Measurements from ENCODE around the gene HOXC6. TPM values are rescaled to one million over a fixed set of nuclear protein-coding genes. Genes with fewer than 3 reads are reported as not detected.
A peak's percentile ranks its signal among the peaks of the same experiment; 100 is the strongest.

The HOXC6 gene
- total and polyA plus RNA-seq, 9 of the 15 experiments (the other 6 are each of a cell fraction or from before 2014, with no cell fraction given): 0.06 to 4.0 (median 1.4) TPM

- TF ChIP-seq, protein P1, sequence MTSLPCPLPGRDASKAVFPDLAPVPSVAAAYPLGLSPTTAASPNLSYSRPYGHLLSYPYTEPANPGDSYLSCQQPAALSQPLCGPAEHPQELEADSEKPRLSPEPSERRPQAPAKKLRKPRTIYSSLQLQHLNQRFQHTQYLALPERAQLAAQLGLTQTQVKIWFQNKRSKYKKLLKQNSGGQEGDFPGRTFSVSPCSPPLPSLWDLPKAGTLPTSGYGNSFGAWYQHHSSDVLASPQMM (CRISPR knock-in tag; IDR thresholded peaks at IDR 0.05): no peak
- TF ChIP-seq BRD9 (IDR thresholded peaks at IDR 0.05; ENCODE audit: low read depth, partially characterized antibody) (no peak), MTA2 (IDR thresholded peaks at IDR 0.05; ENCODE audit: low read depth) (no peak), ZC3H4 (CRISPR knock-in tag; IDR thresholded peaks at IDR 0.05; ENCODE audit: borderline replicate concordance) (no peak), CAMTA2 (CRISPR knock-in tag; conservative IDR thresholded peaks at IDR 0.05) (no peak), ARID2 (IDR thresholded peaks at IDR 0.05) (no peak), HMG20B (CRISPR knock-in tag; IDR thresholded peaks at IDR 0.05) (no peak), ARID1B (IDR thresholded peaks at IDR 0.05) (no peak), RERE (CRISPR knock-in tag; IDR thresholded peaks at IDR 0.05; ENCODE audit: borderline replicate concordance) (0 out of 2 replicates have a peak, but pooled peaks have one; percentile 26), ZNF551 (CRISPR knock-in tag; IDR thresholded peaks at IDR 0.05) (no peak)
- TF ChIP-seq, protein P2, sequence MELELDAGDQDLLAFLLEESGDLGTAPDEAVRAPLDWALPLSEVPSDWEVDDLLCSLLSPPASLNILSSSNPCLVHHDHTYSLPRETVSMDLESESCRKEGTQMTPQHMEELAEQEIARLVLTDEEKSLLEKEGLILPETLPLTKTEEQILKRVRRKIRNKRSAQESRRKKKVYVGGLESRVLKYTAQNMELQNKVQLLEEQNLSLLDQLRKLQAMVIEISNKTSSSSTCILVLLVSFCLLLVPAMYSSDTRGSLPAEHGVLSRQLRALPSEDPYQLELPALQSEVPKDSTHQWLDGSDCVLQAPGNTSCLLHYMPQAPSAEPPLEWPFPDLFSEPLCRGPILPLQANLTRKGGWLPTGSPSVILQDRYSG (tag; conservative IDR thresholded peaks at IDR 0.05; ENCODE audit: low read depth): no peak
- TF ChIP-seq, protein P3, sequence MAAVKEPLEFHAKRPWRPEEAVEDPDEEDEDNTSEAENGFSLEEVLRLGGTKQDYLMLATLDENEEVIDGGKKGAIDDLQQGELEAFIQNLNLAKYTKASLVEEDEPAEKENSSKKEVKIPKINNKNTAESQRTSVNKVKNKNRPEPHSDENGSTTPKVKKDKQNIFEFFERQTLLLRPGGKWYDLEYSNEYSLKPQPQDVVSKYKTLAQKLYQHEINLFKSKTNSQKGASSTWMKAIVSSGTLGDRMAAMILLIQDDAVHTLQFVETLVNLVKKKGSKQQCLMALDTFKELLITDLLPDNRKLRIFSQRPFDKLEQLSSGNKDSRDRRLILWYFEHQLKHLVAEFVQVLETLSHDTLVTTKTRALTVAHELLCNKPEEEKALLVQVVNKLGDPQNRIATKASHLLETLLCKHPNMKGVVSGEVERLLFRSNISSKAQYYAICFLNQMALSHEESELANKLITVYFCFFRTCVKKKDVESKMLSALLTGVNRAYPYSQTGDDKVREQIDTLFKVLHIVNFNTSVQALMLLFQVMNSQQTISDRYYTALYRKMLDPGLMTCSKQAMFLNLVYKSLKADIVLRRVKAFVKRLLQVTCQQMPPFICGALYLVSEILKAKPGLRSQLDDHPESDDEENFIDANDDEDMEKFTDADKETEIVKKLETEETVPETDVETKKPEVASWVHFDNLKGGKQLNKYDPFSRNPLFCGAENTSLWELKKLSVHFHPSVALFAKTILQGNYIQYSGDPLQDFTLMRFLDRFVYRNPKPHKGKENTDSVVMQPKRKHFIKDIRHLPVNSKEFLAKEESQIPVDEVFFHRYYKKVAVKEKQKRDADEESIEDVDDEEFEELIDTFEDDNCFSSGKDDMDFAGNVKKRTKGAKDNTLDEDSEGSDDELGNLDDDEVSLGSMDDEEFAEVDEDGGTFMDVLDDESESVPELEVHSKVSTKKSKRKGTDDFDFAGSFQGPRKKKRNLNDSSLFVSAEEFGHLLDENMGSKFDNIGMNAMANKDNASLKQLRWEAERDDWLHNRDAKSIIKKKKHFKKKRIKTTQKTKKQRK (IDR thresholded peaks at IDR 0.05; ENCODE audit: borderline replicate concordance, low read depth, low read length): no peak
- TF ChIP-seq, protein P4, sequence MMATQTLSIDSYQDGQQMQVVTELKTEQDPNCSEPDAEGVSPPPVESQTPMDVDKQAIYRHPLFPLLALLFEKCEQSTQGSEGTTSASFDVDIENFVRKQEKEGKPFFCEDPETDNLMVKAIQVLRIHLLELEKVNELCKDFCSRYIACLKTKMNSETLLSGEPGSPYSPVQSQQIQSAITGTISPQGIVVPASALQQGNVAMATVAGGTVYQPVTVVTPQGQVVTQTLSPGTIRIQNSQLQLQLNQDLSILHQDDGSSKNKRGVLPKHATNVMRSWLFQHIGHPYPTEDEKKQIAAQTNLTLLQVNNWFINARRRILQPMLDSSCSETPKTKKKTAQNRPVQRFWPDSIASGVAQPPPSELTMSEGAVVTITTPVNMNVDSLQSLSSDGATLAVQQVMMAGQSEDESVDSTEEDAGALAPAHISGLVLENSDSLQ (IDR thresholded peaks at IDR 0.05): no peak
- TF ChIP-seq, protein P5, sequence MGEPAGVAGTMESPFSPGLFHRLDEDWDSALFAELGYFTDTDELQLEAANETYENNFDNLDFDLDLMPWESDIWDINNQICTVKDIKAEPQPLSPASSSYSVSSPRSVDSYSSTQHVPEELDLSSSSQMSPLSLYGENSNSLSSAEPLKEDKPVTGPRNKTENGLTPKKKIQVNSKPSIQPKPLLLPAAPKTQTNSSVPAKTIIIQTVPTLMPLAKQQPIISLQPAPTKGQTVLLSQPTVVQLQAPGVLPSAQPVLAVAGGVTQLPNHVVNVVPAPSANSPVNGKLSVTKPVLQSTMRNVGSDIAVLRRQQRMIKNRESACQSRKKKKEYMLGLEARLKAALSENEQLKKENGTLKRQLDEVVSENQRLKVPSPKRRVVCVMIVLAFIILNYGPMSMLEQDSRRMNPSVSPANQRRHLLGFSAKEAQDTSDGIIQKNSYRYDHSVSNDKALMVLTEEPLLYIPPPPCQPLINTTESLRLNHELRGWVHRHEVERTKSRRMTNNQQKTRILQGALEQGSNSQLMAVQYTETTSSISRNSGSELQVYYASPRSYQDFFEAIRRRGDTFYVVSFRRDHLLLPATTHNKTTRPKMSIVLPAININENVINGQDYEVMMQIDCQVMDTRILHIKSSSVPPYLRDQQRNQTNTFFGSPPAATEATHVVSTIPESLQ (CRISPR knock-in tag; IDR thresholded peaks at IDR 0.05): no peak
These were observed 33.2 kb upstream of the HOXC6 start (continued) for GRCh38 chr12:53995002-53995377.
